ENCODE data around the gene SLC4A9.
A peak's percentile ranks its signal among the peaks of the same experiment; 100 is the strongest.
"Not testable (repeated sequence)": the region's sequence is repeated elsewhere in the genome, so short reads cannot be mapped to it uniquely, and the experiment has no call there.

SLC4A9 gene

DNA sequence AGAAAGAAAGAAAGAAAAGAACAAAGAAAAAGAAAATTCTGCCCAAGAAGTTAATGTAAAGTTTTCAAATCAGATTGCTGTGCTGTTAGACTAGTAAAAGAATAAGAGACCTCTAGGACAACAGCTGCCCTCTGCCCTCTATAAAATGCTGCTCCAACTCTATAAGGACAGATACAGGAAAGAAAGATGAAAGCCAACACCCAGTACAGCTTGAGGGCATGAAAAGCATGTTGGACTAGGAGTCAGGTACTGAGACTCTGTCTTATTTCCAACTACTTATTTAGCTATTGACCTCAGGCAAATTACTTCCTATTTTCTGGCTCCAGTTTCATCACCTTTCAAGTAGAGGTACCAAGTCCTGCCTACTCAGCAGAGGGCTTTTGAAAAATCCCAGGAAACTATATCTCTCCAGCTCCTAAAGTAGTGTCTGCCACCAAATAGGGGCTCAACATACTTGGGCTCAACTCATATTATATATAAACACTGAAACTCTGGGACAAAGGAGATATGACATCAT lies 19.3 kb upstream of the SLC4A9 start:
- DNase-seq, result no peak

DNA sequence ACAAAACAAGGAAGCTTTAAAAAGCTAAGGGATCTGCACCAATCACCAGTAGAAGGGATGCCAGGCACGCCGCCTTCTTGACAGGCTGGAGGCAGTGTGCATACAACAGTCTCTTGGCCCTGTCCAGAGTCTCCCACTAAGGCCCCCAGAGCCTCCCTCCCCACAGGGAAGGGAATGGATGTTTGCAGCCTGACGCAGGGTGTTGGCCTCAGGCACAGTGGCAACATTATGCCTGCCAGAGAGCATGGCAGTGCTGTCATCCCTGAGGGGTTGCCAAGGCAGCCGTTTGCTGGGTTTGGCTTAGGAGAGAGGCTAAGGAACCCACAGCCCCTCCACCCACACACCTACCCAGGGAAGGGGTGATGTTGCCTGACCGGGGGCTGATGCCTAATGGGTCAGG lies 18.4 kb upstream of the SLC4A9 start:
- DNase-seq, result no peak

DNA sequence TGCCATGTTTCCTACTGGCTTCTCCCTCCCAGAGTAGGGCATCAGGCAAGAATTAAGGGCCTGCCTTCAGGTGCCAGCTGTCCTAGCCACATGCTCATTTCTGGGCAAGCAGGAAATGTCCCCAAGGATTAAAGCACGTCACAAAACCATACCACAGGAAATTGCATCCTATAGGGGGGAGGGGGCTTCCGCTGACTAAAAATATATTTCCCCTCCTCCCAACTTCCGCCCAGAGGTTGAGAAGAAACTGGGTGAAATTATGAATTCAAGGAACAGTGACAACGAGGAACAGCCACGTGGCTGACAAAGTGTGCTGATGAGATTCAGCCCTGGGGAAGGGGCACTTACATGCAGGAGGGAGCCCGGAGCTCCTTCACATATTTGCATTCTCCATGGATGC lies 17.7 kb upstream of the SLC4A9 start:
- peak in 1 of 2 experiments; percentile 11 for DNase-seq

DNA sequence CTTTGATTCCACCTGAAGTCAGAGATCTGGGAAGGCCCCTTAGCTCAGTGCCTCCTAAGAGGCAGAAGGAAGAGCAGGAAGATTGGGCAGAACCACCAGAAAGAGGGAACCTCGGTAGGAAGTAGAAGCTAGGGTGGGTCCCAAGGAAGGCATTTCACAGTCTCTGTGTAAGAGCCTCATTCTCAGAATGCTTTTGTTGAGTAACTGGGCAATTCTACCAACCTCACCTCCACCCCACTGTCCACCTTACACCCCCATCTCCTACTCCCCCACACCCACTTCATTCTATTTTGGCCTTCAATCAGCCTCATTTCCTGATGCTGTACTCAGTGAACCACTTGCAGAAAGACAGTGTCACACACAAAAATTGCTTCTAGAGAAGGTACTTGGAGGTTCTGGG lies 17.1 kb upstream of the SLC4A9 start:
- DNase-seq, result no peak

DNA sequence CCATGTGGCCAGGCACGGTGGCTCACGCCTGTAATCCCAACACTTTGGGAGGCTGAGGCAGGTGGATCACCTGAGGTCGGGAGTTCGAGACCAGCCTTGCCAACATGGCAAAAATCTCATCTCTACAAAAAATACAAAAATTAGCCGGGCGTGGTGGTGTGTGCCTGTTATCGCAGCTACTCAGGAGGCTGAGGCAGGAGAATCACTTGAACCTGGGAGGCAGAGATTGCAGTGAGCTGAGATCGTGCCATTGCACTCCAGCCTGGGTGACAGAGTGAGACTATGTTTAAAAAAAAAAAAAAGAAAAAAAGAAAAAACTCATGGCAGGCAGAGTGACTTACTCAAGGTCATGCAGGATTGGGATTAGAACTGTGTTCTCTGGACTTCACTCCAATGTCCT lies 16.1 kb upstream of the SLC4A9 start:
- not testable (repeated sequence) for DNase-seq

DNA sequence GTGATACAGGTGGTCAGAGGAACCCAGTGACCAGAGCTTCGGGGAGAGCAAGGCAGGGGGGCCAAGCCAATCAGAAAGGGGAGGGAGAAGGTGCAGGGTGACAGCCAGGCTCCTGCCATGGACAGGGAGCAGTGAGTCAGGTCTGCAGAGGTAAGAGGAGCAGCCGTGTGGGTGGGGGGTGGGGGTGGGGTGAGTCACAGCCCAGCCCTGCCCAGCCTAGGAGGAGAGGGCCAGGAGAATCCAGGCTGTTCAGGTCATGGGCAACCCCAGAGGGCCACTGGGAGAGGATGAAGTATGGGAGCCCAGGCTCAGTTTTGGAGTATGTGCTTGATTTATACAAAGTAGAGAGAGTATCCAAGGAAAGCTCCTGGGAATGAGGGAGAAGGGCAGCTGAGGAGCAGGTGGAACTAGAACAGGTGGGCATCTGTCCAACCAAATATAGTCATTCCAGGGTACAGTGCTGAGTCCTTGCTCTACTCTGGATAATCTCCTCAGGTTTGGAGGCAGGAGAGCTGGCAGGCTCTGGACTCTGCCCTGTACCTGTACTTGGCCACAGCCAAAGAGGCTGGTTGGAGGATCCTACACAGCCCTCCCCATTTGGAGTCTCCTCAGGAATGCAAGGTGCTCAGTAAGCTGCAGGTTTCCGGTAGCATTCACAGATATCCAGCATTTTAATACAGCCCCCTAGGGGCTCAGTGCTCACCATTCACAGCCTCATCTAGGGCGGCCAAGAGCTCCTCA lies 15.1 kb upstream of the SLC4A9 start:
- DNase-seq, result peak in 1 of 2 experiments; percentile 42

DNA sequence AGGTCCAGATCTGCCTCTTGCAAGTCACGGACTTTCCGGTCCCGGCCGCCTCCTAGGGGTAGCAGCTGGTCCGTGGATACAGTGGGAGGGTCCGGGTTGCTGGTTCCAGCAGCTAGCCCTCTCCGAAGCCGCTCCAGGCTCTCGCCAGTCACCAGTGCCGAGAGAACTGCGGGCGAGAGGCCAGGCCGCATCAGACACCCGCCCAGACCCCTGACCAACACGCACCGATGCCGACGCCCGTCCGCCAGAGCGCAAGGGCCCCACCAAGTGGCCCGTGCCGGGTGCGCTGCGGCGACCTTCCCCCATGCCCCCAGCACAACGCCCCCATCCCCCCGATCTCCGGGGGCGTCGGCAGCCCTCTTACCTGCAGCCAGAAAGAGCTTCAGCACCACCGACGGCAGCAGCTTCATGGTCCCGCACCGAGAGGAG lies 14.1 kb upstream of the SLC4A9 start:
- peak in 1 of 2 experiments; percentile 11 for DNase-seq

DNA sequence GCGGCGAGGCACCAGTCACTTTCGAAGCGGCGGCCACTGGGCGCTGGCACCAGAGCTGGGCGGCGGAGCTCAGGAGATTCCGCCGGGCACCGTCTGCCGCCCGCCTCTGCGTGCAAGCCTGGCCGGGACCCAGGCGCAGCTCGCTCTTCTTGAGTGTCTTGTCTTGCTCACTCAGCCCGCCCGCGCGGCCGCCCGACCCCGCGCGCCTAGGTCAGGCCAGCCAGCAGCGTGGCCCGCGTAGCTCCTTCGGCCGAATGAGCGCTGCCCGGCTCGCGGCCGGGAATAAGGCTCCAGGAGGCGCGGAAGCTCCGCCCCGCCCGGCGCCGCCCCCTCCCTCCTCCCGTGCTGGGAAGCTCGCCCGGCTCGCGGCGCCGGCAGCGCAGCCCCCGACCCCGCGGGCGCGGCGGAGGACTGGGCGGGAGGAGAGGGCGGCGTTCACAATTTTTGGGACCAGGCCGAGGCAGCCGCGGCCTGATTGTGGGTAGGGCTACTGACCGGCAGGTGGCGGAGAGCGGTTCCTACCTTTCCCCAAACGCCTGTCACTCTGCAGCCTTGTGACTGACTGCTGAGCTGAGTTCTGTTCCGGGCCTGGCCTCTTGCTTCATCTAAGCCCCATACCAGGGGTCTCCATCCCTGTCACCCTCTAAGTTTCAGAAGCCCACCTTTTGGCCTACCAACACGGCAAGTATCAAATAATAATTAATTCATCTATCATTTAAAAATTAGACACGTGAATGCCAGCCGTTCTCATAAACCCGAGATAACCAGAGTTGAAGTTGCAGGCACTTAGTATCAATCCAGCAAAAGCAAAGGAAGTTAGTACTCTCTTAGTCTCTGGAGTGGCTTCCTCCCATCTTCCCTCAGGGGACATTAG lies 13.4 kb upstream of the SLC4A9 start, which contains the start of gene HBEGF:
Gene HBEGF, minus strand, starts transcription at position 256 of the 874 bp plus-strand sequence. CDS start 275 bp downstream, outside the sequence.
- peak; percentile 36 to 50 for DNase-seq

DNA sequence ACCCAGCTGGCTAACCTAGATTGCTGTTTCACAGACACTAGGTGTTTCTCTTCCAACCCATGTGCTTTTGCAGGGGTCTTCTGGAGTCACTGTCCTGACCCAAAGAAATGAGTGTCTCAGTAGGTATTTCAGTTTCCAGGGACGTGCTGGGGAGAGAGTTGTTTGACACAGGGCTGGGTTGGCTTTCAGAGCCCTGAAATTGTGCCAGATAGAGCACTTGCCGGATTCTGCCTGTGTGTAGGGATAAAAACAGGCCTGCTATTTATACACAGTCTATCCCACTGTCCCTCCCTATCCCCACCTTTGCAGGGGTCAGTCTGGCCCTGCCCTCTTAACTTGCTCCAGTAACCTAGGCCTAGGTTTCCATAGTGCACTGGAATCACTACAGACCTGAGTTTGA lies 12.6 kb upstream of the SLC4A9 start:
- DNase-seq, result no peak

DNA sequence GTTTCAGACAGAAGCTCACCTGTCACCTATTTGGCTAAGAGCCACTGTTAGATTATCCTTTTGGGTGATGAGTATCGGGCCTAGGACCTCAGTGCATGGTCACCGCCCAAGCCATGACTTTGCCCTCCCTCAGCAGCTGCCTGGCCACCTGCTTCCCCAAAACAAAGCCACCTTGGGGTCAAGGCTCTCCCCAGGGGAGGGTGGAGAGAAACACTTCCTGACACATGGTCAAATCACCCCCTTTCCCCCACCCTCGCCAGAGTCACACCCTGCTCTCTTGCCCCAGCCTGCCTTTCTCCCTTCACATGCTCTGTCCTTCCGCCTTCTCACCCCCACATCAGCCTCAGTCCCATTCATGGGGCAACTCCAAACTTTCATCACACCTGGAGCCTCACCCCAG lies 11.9 kb upstream of the SLC4A9 start:
- DNase-seq, result no peak

DNA sequence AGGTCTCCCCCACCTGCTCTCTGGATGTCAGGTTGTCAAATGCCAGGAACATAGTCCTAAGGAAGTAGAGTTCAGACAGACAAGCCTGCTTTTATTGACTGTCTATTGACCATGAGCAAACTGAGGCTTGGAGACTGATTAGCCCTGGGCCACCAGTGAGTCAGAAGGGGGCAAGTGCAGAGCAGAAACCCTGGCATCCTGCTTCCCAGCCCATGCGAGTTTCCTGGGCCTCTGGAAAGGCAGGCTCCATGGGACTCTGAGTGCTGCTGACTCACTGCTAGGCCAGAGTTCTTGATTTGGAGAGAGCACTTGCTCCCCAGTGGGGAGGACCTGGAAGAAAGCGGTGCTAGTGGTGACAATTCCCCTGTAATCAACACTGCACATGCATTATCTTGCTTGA lies 10.8 kb upstream of the SLC4A9 start:
- DNase-seq, result no peak

DNA sequence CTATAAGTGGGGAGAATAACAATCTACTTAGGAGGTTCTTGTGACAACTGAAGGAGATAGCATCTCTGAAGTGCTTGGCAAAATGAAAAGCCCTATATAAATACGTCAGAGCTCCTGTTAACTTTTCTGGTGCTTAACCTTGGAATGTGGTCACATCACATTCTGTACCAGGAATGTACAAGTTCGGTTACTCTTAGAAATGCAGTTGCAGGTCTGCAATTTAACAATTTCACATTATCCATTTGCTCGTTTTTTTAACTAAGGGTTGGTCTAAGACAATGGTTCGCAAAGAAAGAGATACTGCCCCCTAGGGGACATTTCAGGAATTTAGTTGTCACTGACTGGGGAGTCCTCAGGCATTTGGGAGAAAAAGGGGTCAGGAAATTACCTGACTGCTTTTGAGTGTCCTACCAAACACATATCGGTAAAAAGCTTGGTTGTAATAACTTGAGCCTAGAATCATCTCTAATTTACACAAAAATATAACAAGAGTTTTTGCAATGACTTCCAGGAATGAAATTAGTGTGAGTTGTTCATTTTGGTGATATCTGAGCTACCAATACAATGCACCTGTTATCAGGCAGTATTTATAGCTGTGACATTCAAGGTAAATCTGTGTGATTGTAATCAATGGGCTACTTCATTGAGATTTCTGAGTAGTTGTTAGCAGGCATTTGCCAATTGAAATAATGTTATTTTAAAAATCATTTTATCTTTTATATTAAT lies 8.2 kb upstream of the SLC4A9 start:
- DNase-seq, result peak in 1 of 2 experiments; percentile 28

DNA sequence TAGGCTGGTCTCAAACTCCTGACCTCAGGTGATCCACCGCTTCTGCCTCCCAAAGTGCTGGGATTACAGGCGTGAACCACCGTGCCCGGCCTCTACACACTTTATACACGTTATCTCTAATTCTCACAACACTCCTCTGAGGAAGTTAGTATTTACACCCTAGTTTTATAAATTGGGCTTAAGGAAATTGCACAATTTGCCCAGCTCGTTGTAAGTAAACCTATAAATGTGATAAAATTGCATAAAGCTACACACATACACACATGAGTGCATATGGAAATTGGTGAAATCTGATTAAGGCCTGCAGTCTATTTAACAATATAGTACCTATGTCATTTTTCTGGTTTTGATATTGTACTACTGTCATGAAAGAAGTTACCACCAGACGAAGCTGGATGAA lies 4.4 kb upstream of the SLC4A9 start:
- DNase-seq, result no peak

DNA sequence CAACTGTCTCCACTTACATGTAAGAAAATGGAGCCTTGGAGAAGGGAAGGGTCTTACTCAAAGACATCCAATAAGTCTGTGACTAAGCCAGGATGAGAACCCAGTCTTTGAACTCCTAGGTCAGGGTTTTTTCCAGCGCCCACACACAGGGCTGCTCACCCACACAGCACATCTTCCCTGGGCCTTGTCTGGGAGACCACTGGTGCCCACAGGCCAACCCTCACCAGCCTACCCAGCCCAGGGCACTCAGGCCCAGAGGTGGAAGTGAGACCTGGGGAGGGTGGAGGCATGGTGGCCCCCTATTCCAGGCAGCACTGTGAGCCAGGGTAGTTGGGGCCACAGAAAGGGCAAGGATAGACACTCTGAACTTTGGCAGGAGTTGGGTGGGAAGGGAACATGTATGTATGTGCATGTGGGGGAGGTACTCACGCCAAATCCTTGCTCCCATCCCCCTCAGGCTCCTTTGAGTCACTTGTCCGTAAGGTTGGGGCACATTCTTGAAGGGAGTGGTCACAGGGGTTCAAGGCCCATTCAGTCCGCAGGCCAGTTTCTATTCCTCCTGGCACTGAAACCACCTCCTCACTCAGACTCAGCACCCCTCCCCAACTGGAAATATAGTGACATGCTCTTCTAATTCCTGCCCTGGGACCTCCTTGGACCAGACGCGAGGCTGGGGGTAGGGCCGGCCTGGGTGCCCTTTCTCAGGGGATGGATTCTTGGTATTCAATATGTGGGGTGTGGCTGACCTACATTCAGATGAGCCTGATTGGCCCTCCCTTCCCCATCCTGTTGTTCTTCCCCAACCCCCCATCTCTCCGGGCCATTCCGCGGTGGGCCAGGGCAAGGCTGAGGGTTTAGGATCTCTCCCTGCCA lies 2.9 kb upstream of the SLC4A9 start:
- DNase-seq, result no peak

DNA sequence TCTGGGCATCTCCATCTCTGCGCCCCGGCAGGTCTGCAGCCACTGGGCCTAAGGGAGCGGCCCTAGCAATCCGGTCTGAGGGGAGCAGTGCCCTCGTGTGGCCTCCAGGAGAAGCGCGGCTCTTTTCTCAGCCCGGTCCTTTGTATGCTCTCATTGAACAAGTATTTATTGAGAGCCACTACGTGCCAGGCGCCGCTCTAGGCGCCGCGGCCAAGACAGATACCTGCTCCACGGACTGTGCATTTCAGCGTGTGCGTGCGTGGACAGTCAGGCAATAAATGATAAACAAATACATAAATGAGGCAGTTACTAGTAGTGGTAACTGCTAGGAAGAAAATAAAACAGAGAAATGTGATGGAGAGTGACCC lies 2.3 kb upstream of the SLC4A9 start:
- peak; percentile 64 to 65 for DNase-seq

DNA sequence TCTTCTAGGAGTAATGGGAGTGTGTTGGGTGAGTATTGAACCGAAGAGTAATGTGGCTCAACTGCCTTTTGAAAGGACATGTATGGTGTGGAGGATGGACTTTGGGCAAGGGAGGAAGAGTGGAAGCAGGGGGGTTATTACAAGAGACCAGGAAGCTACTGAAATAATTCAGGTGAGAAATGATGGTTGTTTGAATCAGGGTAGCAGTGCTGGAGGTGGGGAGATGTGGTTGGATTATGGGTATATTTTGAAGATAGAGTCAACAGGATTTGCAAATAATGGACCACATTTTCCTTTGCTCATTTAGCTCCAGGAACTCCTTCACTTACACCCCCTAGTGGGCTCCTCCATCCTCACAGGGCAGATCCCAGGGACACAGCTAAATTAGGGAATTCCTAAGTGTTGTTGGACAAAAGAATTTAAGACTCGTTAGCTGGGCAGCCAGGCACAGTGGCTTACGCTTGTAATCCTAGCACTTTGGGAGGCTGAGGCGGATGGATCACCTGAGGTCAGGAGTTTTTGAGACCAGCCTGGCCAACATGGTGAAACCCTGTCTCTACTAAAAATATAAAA lies 1.2 kb upstream of the SLC4A9 start:
- DNase-seq, result no peak

DNA sequence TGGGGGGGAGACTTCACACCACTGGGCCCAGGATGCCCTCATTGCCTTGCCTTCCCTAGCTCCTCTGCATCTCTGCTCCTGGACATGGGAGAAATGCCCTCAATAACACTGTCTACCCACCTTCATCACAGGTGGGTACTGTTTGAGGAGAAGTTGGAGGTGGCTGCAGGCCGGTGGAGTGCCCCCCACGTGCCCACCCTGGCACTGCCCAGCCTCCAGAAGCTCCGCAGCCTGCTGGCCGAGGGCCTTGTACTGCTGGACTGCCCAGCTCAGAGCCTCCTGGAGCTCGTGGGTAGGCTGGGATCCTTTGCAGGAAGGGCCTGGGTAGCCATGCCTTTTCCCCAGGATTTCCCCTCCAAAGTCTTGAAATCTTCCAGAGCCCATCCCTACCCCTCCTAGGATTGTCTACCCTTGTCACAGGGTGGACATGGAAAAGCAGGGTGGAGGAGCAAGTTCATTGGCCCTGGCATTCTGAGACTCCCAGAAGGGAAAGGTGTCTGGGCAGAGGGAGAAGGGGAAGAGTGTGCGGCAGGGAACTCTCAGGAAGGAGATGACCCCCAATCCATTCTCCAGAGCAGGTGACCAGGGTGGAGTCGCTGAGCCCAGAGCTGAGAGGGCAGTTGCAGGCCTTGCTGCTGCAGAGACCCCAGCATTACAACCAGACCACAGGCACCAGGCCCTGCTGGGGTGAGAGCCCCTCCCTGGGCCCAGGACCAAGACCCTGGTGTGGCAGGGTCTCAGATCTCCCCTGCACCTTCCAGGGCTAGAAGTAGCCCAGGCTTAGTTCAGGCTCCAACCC lies 886 bp downstream of the SLC4A9 start:
- no peak for DNase-seq

DNA sequence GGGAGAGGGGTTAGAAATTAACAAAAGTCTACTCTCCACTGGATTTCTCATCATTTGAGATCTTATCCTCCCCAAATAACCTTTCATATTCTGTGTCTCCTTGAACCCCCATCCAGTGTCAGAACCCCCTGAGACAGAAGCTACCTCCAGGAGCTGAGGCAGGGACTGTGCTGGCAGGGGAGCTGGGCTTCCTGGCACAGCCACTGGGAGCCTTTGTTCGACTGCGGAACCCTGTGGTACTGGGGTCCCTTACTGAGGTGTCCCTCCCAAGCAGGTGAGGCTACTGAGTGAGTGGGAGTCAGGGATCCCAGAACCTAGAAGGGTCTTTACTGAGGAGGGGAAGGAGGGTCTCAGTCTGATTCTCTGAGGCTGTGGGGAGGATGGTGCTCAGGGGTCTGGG lies 1.9 kb downstream of the SLC4A9 start:
- no peak for DNase-seq

DNA sequence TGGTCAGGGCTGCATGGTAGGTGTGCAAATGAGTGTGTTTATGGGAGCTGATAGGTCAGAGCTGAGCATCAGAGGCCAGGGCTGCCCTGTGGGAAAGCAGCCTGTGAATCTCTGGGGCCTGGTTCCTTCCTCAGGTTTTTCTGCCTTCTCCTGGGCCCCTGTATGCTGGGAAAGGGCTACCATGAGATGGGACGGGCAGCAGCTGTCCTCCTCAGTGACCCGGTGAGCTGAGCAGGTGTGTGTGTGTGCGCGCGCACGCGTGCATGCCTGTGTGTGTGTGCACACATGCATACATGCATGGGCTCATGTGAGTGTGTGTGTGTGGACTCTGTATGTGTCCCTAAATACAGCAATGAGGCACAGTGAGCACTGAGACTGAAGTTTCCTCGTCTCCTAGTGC lies 2.3 kb downstream of the SLC4A9 start:
- DNase-seq, result no peak

DNA sequence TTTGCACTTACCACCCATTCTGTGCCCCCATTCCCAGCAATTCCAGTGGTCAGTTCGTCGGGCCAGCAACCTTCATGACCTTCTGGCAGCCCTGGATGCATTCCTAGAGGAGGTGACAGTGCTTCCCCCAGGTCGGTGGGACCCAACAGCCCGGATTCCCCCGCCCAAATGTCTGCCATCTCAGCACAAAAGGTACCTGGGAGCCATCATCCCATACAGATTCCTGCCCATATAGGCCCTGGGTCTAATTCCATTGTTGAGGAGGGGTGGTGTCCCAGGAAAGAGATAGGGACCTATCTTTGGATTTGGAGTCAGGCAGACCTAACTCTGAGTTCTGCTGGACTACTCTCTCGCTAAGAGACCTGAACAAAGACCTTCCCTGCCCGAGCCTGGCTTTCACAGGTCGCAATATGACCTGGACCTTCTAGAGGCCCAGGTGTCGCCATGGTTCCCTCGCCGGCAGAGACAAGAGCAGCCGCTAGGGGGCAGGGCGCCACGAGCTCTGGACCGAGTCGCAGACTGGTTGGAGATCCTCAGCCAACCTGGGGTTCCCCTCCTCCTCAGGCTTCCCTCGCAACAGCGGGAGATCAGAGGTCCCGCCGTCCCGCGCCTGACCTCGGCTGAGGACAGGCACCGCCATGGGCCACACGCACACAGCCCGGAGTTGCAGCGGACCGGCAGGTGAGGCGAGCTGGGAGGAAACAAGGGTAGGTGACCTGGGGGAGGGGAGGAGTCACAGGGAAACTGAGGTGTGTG lies 3.1 kb downstream of the SLC4A9 start:
- peak; percentile 71 to 86 for DNase-seq

Data from stimulated activated CD4-positive, alpha-beta T cell treated with anti-CD3 and anti-CD28 coated beads, Interleukin-4, amount 100 ng/mL, for 4 hours (primary cell).